Loucy (cell line): ENCODE measurements around the gene PTPRC.

Experiments used
- CTCF ChIP-seq: fragments of 200-600 bp; sonication (generic); conservative IDR thresholded peaks from 2 replicates; pipeline ENCODE4 v1.5.1; 2014; ENCODE audit warnings: mild to moderate bottlenecking, antibody characterized with exemption, low read length
- EZH2phosphoT487 ChIP-seq: fragments of 200-600 bp; IDR thresholded peaks from 2 replicates; pipeline ENCODE4 v1.6.1; 2018; ENCODE audit warnings: antibody characterized with exemption, mild to moderate bottlenecking, moderate library complexity, borderline replicate concordance

- TF ChIP-seq CTCF, result no peak
- TF ChIP-seq EZH2phosphoT487, result no peak
Observed at GRCh38 chr1:198598796-198599321, 40.0 kb upstream of the PTPRC start.
